Hematopoietic multipotent progenitor cell treated with erythropoietin and hydrocortisone succinate and interleukin-3 and kit ligand, for 15 days (in vitro differentiated cells): ENCODE measurements around the gene TBC1D22A.

Experiments used
- DNase-seq: peaks from one replicate; pipeline ENCODE4 v3.0.0-alpha.2; 2015; ENCODE audit warnings: low spot score

The TBC1D22A gene

GRCh38 chr22:46995501-46996360 lies 233.3 kb downstream of the TBC1D22A start:
- DNase-seq = no peak

- DNase-seq = peak; percentile 9
Observed at GRCh38 chr22:46996595-46997310, 234.3 kb downstream of the TBC1D22A start.

GRCh38 chr22:46997311-46997970 lies 235.0 kb downstream of the TBC1D22A start:
- DNase-seq = no peak

GRCh38 chr22:46998331-46998730 lies 235.9 kb downstream of the TBC1D22A start:
- no peak for DNase-seq

GRCh38 chr22:47000256-47000655 lies 237.8 kb downstream of the TBC1D22A start:
- no peak for DNase-seq

GRCh38 chr22:47000888-47001287 lies 238.4 kb downstream of the TBC1D22A start:
- DNase-seq = no peak

- DNase-seq = no peak
Observed at GRCh38 chr22:47001288-47001687, 238.8 kb downstream of the TBC1D22A start.

GRCh38 chr22:47002692-47003091 lies 240.2 kb downstream of the TBC1D22A start:
- DNase-seq = no peak

GRCh38 chr22:47005506-47006408 lies 243.3 kb downstream of the TBC1D22A start:
- DNase-seq = no peak

- no peak for DNase-seq
Observed at GRCh38 chr22:47006433-47006832, 244.0 kb downstream of the TBC1D22A start.

GRCh38 chr22:47006869-47007268 lies 244.4 kb downstream of the TBC1D22A start:
- DNase-seq = no peak

GRCh38 chr22:47007496-47007895 lies 245.0 kb downstream of the TBC1D22A start:
- DNase-seq = no peak

- no peak for DNase-seq
Observed at GRCh38 chr22:47008208-47008885, 245.9 kb downstream of the TBC1D22A start.

GRCh38 chr22:47009304-47010101 lies 247.1 kb downstream of the TBC1D22A start:
- DNase-seq = no peak

GRCh38 chr22:47010211-47010610 lies 247.8 kb downstream of the TBC1D22A start:
- no peak for DNase-seq

- no peak for DNase-seq
Observed at GRCh38 chr22:47011131-47011858, 248.8 kb downstream of the TBC1D22A start.

GRCh38 chr22:47011859-47012258 lies 249.4 kb downstream of the TBC1D22A start:
- DNase-seq = no peak

- DNase-seq = no peak
Observed at GRCh38 chr22:47012589-47013370, 250.3 kb downstream of the TBC1D22A start.
